Liver (tissue), 9 donors: Measurements from ENCODE around the gene SRPX2. TPM values are rescaled to one million over a fixed set of nuclear protein-coding genes. Genes with fewer than 3 reads are reported as not detected.

Experiments used
- DNase-seq: peaks from one replicate; pipeline ENCODE4 v3.0.0-alpha.2; 2017; ENCODE audit warnings: low spot score
- H3K27ac ChIP-seq, 2 donors: one replicate each; pipeline ENCODE4 v1.7.0; 2013; ENCODE audit warnings: inconsistent platforms in 2 of 2, low read length in 2 of 2, control low read depth in 1 of 2, low read depth in 1 of 2, mild to moderate bottlenecking in 1 of 2
- H3K27me3 ChIP-seq, 4 donors: one replicate each; pipeline versions ENCODE4 v1.6.1 to v1.7.0; 2013; ENCODE audit warnings: low read length in 3 of 4, inconsistent platforms in 1 of 4, mild to moderate bottlenecking in 1 of 4, moderate library complexity in 1 of 4; ENCODE audit not compliant: control insufficient read depth in 4 of 4, insufficient read depth in 4 of 4
- H3K36me3 ChIP-seq, 4 donors: one replicate each; pipeline versions ENCODE4 v1.6.1 to v1.7.0; 2013; ENCODE audit warnings: low read length in 3 of 4, mild to moderate bottlenecking in 3 of 4, low read depth in 1 of 4, moderate library complexity in 1 of 4; ENCODE audit not compliant: control insufficient read depth in 4 of 4, insufficient read depth in 3 of 4
- H3K4me1 ChIP-seq, 4 donors: one replicate each; pipeline versions ENCODE4 v1.6.1 to v1.7.0; 2013; ENCODE audit warnings: low read length in 3 of 4, mild to moderate bottlenecking in 3 of 4, moderate library complexity in 1 of 4; ENCODE audit not compliant: control insufficient read depth in 4 of 4, insufficient read depth in 4 of 4
- H3K4me3 ChIP-seq, 3 donors: one replicate each; pipeline versions ENCODE4 v1.6.1 to v1.7.0; 2013; ENCODE audit warnings: low read length in 3 of 3, control low read depth in 1 of 3, low read depth in 1 of 3, mild to moderate bottlenecking in 1 of 3
- H3K9ac ChIP-seq, 2 donors: one replicate each; pipeline ENCODE4 v1.7.0; 2013; ENCODE audit warnings: low read length in 2 of 2, mild to moderate bottlenecking in 2 of 2, moderate library complexity in 2 of 2, control low read depth in 1 of 2, low read depth in 1 of 2
- H3K9me3 ChIP-seq, 4 donors: one replicate each; pipeline versions ENCODE4 v1.6.1 to v1.7.0; 2013; ENCODE audit warnings: low read length in 3 of 4; ENCODE audit not compliant: control insufficient read depth in 4 of 4
- EGR1 ChIP-seq, 2 donors: IDR thresholded peaks; 2 replicates each; pipeline ENCODE4 v1.6.1; 2016 to 2018; ENCODE audit warnings: antibody characterized with exemption in 2 of 2, low read depth in 2 of 2
- FOXA1 ChIP-seq: IDR thresholded peaks from 2 replicates; pipeline ENCODE4 v1.6.1; 2016; ENCODE audit warnings: antibody characterized with exemption
- FOXA2 ChIP-seq: IDR thresholded peaks from 2 replicates; pipeline ENCODE4 v1.6.1; 2016; ENCODE audit warnings: antibody characterized with exemption
- GABPA ChIP-seq, 2 donors: IDR thresholded peaks in 1 of 2; conservative IDR thresholded peaks in 1 of 2; 2 replicates each; pipeline ENCODE4 v1.6.1; 2016; ENCODE audit warnings: antibody characterized with exemption in 2 of 2, mild to moderate bottlenecking in 1 of 2, moderate library complexity in 1 of 2
- HNF4A ChIP-seq, 2 donors: conservative IDR thresholded peaks; 2 replicates each; pipeline ENCODE4 v1.6.1; 2016; ENCODE audit warnings: antibody characterized with exemption in 2 of 2, mild to moderate bottlenecking in 2 of 2
- HNF4G ChIP-seq: IDR thresholded peaks from 2 replicates; pipeline ENCODE4 v1.6.1; 2016; ENCODE audit warnings: antibody characterized with exemption
- JUND ChIP-seq, 2 donors: IDR thresholded peaks; 2 replicates each; pipeline ENCODE4 v1.6.1; 2016; ENCODE audit warnings: antibody characterized with exemption in 2 of 2
- NR2F2 ChIP-seq: IDR thresholded peaks from 2 replicates; pipeline ENCODE4 v1.6.1; 2016; ENCODE audit warnings: antibody characterized with exemption
- RAD21 ChIP-seq, 2 donors: IDR thresholded peaks; 2 replicates each; pipeline ENCODE4 v1.6.1; 2016; ENCODE audit warnings: antibody characterized with exemption in 2 of 2, mild to moderate bottlenecking in 2 of 2
- RXRA ChIP-seq, 2 donors: IDR thresholded peaks; 2 replicates each; pipeline ENCODE4 v1.6.1; 2017 to 2018; ENCODE audit warnings: antibody characterized with exemption in 2 of 2, mild to moderate bottlenecking in 1 of 2
- SP1 ChIP-seq: IDR thresholded peaks from 2 replicates; pipeline ENCODE4 v1.6.1; 2018; ENCODE audit warnings: antibody characterized with exemption, mild to moderate bottlenecking
- TAF1 ChIP-seq: conservative IDR thresholded peaks from 2 replicates; pipeline ENCODE4 v1.6.1; 2016; ENCODE audit warnings: antibody characterized with exemption, mild to moderate bottlenecking
- YY1 ChIP-seq: IDR thresholded peaks from 2 replicates; pipeline ENCODE4 v1.6.1; 2016; ENCODE audit warnings: antibody characterized with exemption, mild to moderate bottlenecking
- WGBS: extraction: QIAGEN DNeasy Blood & Tissue Kit; methylation state at CpG from one replicate; pipeline ENCODE4 v1.1.7; 2013; 5-methylcytosine and 5-hydroxymethylcytosine counted together
- polyA plus RNA-seq, 2 donors: library from polyadenylated mRNA; stranded (reverse) in 1 of 2; unstranded in 1 of 2; fragments of 200-250 nt in 1 of 2; fragments of >200 nt in 1 of 2; fragmentation: Nextera tagmentation in 1 of 2; extraction: Ambion mirVana in 1 of 2; gene quantifications; one replicate each; pipeline versions ENCODE4 v1.2.1 to v1.2.3, GENCODE V29; 2013 to 2015
- total RNA-seq, 2 donors: library from RNA; depleted of rRNA; stranded (reverse); fragments of >200 nt; gene quantifications; one replicate each; pipeline ENCODE4 v1.2.3, GENCODE V29; 2014
- TF ChIP-seq, protein P1 (sequence below): IDR thresholded peaks from 2 replicates; pipeline ENCODE4 v1.6.1; 2016; ENCODE audit warnings: antibody characterized with exemption
- TF ChIP-seq, protein P2 (sequence below): fragments of 150-350 bp; IDR thresholded peaks from 2 replicates; pipeline ENCODE4 v1.5.1; 2017; ENCODE audit warnings: improper control_type of control experiment, low read depth, low read length; ENCODE audit not compliant: missing input control
- TF ChIP-seq, protein P3 (sequence below): IDR thresholded peaks from 2 replicates; pipeline ENCODE4 v1.6.1; 2016; ENCODE audit warnings: antibody characterized with exemption, mild to moderate bottlenecking
- TF ChIP-seq, protein P4 (sequence below): IDR thresholded peaks from 2 replicates; pipeline ENCODE4 v1.6.1; 2016; ENCODE audit warnings: antibody characterized with exemption
- TF ChIP-seq, protein P5 (sequence below): IDR thresholded peaks from 2 replicates; pipeline ENCODE4 v1.6.1; 2016; ENCODE audit warnings: antibody characterized with exemption
- donor health status: healthy.
- donor health status: healthy.
- donor health status: healthy.
- donor health status: healthy.
- donor health status: healthy.

Gene SRPX2
- total and polyA plus RNA-seq, 4 donors, result 0.47 to 7.8 (median 4.7) TPM

DNA sequence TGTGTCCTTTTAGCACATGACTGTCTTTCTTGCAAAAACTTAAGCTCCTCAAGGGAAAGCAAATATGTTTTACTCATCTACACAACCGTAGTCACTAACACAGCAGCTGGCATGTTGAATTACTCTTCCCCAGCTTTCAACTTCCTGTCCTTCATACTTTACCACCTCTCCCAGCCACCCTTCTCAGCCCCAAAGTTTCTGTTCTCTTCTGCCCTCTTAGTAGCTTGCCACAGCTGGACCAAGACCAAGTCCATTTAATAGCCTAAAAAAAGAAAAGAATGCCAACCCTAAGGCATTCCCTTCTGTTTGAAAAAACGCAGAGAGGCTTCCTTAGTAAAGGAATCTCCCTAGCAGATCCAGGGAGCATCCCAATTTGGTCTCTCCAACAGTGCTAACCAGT is 36.8 kb downstream of the SRPX2 start:
- Histone ChIP-seq H3K4me1 (no peaks in the 10 kb centered on the region), H3K27ac (no peak overlapping the region), H3K27me3 (no peaks in the 10 kb centered on the region), H3K4me3 (no peak overlapping the region), H3K36me3 (peaks cover 0 to 3% (median 2%) of the 10 kb centered on the region in 4 donors), H3K9me3 (no peaks in the 10 kb centered on the region), H3K9ac (no peak overlapping the region)
- WGBS, result 79% methylated on average over 2 of the region's 2 CpGs
- no peak for TF ChIP-seq YY1
- no peak for TF ChIP-seq GABPA (IDR thresholded peaks at IDR 0.05 in 1 of 2, conservative IDR thresholded peaks at IDR 0.05 in 1 of 2)
- TF ChIP-seq, protein P1, sequence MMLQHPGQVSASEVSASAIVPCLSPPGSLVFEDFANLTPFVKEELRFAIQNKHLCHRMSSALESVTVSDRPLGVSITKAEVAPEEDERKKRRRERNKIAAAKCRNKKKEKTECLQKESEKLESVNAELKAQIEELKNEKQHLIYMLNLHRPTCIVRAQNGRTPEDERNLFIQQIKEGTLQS, result no peak
- TF ChIP-seq, protein P2, sequence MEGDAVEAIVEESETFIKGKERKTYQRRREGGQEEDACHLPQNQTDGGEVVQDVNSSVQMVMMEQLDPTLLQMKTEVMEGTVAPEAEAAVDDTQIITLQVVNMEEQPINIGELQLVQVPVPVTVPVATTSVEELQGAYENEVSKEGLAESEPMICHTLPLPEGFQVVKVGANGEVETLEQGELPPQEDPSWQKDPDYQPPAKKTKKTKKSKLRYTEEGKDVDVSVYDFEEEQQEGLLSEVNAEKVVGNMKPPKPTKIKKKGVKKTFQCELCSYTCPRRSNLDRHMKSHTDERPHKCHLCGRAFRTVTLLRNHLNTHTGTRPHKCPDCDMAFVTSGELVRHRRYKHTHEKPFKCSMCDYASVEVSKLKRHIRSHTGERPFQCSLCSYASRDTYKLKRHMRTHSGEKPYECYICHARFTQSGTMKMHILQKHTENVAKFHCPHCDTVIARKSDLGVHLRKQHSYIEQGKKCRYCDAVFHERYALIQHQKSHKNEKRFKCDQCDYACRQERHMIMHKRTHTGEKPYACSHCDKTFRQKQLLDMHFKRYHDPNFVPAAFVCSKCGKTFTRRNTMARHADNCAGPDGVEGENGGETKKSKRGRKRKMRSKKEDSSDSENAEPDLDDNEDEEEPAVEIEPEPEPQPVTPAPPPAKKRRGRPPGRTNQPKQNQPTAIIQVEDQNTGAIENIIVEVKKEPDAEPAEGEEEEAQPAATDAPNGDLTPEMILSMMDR, result no peak
- TF ChIP-seq HNF4A (conservative IDR thresholded peaks at IDR 0.05), result no peak
- no peak for TF ChIP-seq NR2F2
- TF ChIP-seq FOXA2, result no peak
- no peak for TF ChIP-seq RXRA (IDR thresholded peaks at IDR 0.05)
- no peak for TF ChIP-seq HNF4G
- no peak for TF ChIP-seq JUND (IDR thresholded peaks at IDR 0.05)
- TF ChIP-seq RAD21 (IDR thresholded peaks at IDR 0.05), result no peak
- TF ChIP-seq SP1, result no peak
- no peak for TF ChIP-seq FOXA1
- TF ChIP-seq EGR1 (IDR thresholded peaks at IDR 0.05; ENCODE audit: low read depth in 2 of 2), result no peak
- TF ChIP-seq TAF1, result no peak
- TF ChIP-seq, protein P3, sequence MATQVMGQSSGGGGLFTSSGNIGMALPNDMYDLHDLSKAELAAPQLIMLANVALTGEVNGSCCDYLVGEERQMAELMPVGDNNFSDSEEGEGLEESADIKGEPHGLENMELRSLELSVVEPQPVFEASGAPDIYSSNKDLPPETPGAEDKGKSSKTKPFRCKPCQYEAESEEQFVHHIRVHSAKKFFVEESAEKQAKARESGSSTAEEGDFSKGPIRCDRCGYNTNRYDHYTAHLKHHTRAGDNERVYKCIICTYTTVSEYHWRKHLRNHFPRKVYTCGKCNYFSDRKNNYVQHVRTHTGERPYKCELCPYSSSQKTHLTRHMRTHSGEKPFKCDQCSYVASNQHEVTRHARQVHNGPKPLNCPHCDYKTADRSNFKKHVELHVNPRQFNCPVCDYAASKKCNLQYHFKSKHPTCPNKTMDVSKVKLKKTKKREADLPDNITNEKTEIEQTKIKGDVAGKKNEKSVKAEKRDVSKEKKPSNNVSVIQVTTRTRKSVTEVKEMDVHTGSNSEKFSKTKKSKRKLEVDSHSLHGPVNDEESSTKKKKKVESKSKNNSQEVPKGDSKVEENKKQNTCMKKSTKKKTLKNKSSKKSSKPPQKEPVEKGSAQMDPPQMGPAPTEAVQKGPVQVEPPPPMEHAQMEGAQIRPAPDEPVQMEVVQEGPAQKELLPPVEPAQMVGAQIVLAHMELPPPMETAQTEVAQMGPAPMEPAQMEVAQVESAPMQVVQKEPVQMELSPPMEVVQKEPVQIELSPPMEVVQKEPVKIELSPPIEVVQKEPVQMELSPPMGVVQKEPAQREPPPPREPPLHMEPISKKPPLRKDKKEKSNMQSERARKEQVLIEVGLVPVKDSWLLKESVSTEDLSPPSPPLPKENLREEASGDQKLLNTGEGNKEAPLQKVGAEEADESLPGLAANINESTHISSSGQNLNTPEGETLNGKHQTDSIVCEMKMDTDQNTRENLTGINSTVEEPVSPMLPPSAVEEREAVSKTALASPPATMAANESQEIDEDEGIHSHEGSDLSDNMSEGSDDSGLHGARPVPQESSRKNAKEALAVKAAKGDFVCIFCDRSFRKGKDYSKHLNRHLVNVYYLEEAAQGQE, result no peak
- TF ChIP-seq, protein P4, sequence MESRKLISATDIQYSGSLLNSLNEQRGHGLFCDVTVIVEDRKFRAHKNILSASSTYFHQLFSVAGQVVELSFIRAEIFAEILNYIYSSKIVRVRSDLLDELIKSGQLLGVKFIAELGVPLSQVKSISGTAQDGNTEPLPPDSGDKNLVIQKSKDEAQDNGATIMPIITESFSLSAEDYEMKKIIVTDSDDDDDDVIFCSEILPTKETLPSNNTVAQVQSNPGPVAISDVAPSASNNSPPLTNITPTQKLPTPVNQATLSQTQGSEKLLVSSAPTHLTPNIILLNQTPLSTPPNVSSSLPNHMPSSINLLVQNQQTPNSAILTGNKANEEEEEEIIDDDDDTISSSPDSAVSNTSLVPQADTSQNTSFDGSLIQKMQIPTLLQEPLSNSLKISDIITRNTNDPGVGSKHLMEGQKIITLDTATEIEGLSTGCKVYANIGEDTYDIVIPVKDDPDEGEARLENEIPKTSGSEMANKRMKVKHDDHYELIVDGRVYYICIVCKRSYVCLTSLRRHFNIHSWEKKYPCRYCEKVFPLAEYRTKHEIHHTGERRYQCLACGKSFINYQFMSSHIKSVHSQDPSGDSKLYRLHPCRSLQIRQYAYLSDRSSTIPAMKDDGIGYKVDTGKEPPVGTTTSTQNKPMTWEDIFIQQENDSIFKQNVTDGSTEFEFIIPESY, result no peak
- DNase-seq, result no peak

DNA sequence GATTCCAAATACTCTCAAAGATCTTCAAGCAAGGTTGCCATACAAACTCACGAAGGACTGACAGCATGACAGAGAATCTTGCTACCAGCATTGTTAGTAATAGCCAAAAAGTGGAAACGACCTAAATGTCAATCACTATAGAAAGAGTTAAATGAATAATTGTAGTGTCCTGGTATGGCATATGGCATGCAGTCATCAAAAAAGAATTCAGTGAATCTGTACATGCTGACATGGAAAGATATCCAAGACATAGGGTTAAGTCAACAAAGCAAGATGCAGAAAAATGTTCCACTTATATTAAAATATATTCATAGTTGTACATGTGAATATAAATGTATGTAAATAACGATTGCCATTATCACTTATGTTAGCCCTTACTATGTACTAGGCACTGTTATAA is 37.6 kb downstream of the SRPX2 start:
- Histone ChIP-seq H3K27ac (no peak overlapping the region), H3K9ac (no peak overlapping the region), H3K27me3 (no peaks in the 10 kb centered on the region), H3K4me1 (no peaks in the 10 kb centered on the region), H3K9me3 (no peaks in the 10 kb centered on the region), H3K36me3 (peaks cover 0 to 4% (median 1%) of the 10 kb centered on the region in 4 donors), H3K4me3 (no peak overlapping the region)
- 95% methylated on average over 3 of the region's 3 CpGs for WGBS
- DNase-seq, result no peak
- TF ChIP-seq RAD21 (IDR thresholded peaks at IDR 0.05), result no peak
- TF ChIP-seq, protein P5, sequence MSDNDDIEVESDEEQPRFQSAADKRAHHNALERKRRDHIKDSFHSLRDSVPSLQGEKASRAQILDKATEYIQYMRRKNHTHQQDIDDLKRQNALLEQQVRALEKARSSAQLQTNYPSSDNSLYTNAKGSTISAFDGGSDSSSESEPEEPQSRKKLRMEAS, result no peak
- no peak for TF ChIP-seq GABPA (IDR thresholded peaks at IDR 0.05 in 1 of 2, conservative IDR thresholded peaks at IDR 0.05 in 1 of 2)
- TF ChIP-seq, protein P4, result no peak
- no peak for TF ChIP-seq SP1
- no peak for TF ChIP-seq EGR1 (IDR thresholded peaks at IDR 0.05; ENCODE audit: low read depth in 2 of 2)
- TF ChIP-seq HNF4G, result no peak
- TF ChIP-seq TAF1, result no peak
- TF ChIP-seq, protein P1, result no peak
- no peak for TF ChIP-seq FOXA1
- no peak for TF ChIP-seq RXRA (IDR thresholded peaks at IDR 0.05)
- TF ChIP-seq JUND (IDR thresholded peaks at IDR 0.05), result no peak
